GM18909 (cell line): ENCODE measurements around the gene SFXN5.
"Not testable (repeated sequence)": the region's sequence is repeated elsewhere in the genome, so short reads cannot be mapped to it uniquely, and the experiment has no call there.

Experiments used
- ATAC-seq: cut with Tn5 transposase; IDR thresholded peaks from one replicate; pipeline ENCODE4 v1.9.1; 2021; ENCODE audit warnings: mild to moderate bottlenecking; ENCODE audit not compliant: unreplicated experiment, poor library complexity

SFXN5 gene

GRCh38 chr2:73103018-73103542, 31.6 kb upstream of the SFXN5 start:
- ATAC-seq, result no peak

- ATAC-seq, result no peak
These were observed 30.2 kb upstream of the SFXN5 start for GRCh38 chr2:73101626-73102256.

GRCh38 chr2:73100956-73101355, 29.4 kb upstream of the SFXN5 start:
- ATAC-seq, result no peak

- no peak for ATAC-seq
These were observed 28.0 kb upstream of the SFXN5 start for GRCh38 chr2:73099486-73099885.

GRCh38 chr2:73095910-73096309, 24.4 kb upstream of the SFXN5 start:
- no peak for ATAC-seq

- not testable (repeated sequence) for ATAC-seq
These were observed 22.2 kb upstream of the SFXN5 start for GRCh38 chr2:73093601-73094218.

GRCh38 chr2:73092146-73092783, 20.8 kb upstream of the SFXN5 start:
- no peak for ATAC-seq

GRCh38 chr2:73091696-73092095, 20.2 kb upstream of the SFXN5 start:
- no peak for ATAC-seq

- no peak for ATAC-seq
These were observed 19.7 kb upstream of the SFXN5 start for GRCh38 chr2:73091164-73091563.

- ATAC-seq, result no peak
These were observed 17.9 kb upstream of the SFXN5 start for GRCh38 chr2:73089270-73090030.

GRCh38 chr2:73088703-73089102, 17.2 kb upstream of the SFXN5 start:
- no peak for ATAC-seq

GRCh38 chr2:73088211-73088610, 16.7 kb upstream of the SFXN5 start:
- ATAC-seq, result no peak

GRCh38 chr2:73087311-73087710, 15.8 kb upstream of the SFXN5 start:
- no peak for ATAC-seq

- peak; percentile 86 for ATAC-seq
These were observed 14.2 kb upstream of the SFXN5 start for GRCh38 chr2:73085691-73086090.

- no peak for ATAC-seq
These were observed 13.5 kb upstream of the SFXN5 start for GRCh38 chr2:73084971-73085370.

- ATAC-seq, result no peak
These were observed 12.6 kb upstream of the SFXN5 start for GRCh38 chr2:73083886-73084800.

GRCh38 chr2:73082523-73083410, 11.3 kb upstream of the SFXN5 start:
- ATAC-seq, result no peak

GRCh38 chr2:73081181-73081671, 9.7 kb upstream of the SFXN5 start:
- ATAC-seq, result no peak
